ENCODE data around the gene CNOT6.

GRCh38 chr5:180484813-180485212 lies 9.4 kb upstream of the CNOT6 start:
- TF ChIP-seq CTCF (IDR thresholded peaks at IDR 0.05; ENCODE audit: low read depth, low read length) = no peak
- TF ChIP-seq EZH2phosphoT487 (IDR thresholded peaks at IDR 0.05; ENCODE audit: low read depth) = no peak
